Measurements from ENCODE around the gene PPP1R12C. TPM values are rescaled to one million over a fixed set of nuclear protein-coding genes. Genes with fewer than 3 reads are reported as not detected.
A peak's percentile ranks its signal among the peaks of the same experiment; 100 is the strongest.

PPP1R12C gene
- total and polyA plus RNA-seq, 9 donors: 21.4 to 152 (median 110) TPM

GRCh38 chr19:55076321-55076720, 41.1 kb downstream of the PPP1R12C start:
- TF ChIP-seq POLR2A (IDR thresholded peaks at IDR 0.05): no peak
- no peak for TF ChIP-seq EP300 (IDR thresholded peaks at IDR 0.05)
- TF ChIP-seq CTCF (IDR thresholded peaks at IDR 0.05): no peak
- no peaks in the 10 kb centered on the region for H3K36me3 ChIP-seq
- intact Hi-C loops (cut with DNase I): loop anchor here in 1 of 4 donors (10.0 kb wide), 1 partner anchor 48 kb away; no protein-coding TSS in a partner anchor
- H3K4me3 ChIP-seq: no peak overlapping the region
- H3K27ac ChIP-seq: no peak overlapping the region
- WGBS, 3 donors: 39 to 50% (median 40%) methylated on average over 12 of the region's 12 CpGs
- H3K9me3 ChIP-seq: peaks cover 0 to 7% of the 10 kb centered on the region in 2 donors
- peaks cover 7% of the 10 kb centered on the region for H3K4me1 ChIP-seq (ENCODE audit: insufficient read depth)
- peaks cover 5% of the 10 kb centered on the region for H3K27me3 ChIP-seq
- DNase-seq: no peak

- 16 to 28% (median 18%) methylated on average over 18 of the region's 18 CpGs for WGBS, 3 donors
- no peaks in the 10 kb centered on the region for H3K36me3 ChIP-seq
- H3K27ac ChIP-seq: no peak within 1 kb of the TSS
- DNase-seq: peak in 1 of 5 donors; percentile 25
- peaks cover 0 to 7% of the 10 kb centered on the region in 2 donors for H3K9me3 ChIP-seq
- TF ChIP-seq CTCF (IDR thresholded peaks at IDR 0.05) (no peak), EP300 (IDR thresholded peaks at IDR 0.05) (no peak), POLR2A (IDR thresholded peaks at IDR 0.05) (no peak)
- H3K27me3 ChIP-seq: peaks cover 2% of the 10 kb centered on the region
- no peak within 1 kb of the TSS for H3K4me3 ChIP-seq
- H3K4me1 ChIP-seq (ENCODE audit: insufficient read depth): peaks cover 2% of the 10 kb centered on the region
- intact Hi-C loops (cut with DNase I): loop anchor here in 1 of 4 donors (10.0 kb wide), 1 partner anchor 49 kb away; no protein-coding TSS in a partner anchor
Measured at GRCh38 chr19:55075371-55075998, 42.0 kb downstream of the PPP1R12C start, which contains the start of gene EPS8L1. Gene EPS8L1, plus strand, starts transcription at chr19:55075869. Its CDS starts 576 bp downstream, at chr19:55076445.

- DNase-seq: no peak
- H3K27me3 ChIP-seq: no peaks in the 10 kb centered on the region
- no peak overlapping the region for H3K4me3 ChIP-seq
- TF ChIP-seq EP300 (IDR thresholded peaks at IDR 0.05): no peak
- TF ChIP-seq POLR2A (IDR thresholded peaks at IDR 0.05): no peak
- peaks cover 0 to 7% of the 10 kb centered on the region in 2 donors for H3K9me3 ChIP-seq
- 55 to 63% (median 61%) methylated on average over 8 of the region's 8 CpGs for WGBS, 3 donors
- H3K4me1 ChIP-seq (ENCODE audit: insufficient read depth): no peaks in the 10 kb centered on the region
- no peak overlapping the region for H3K27ac ChIP-seq
- H3K36me3 ChIP-seq: no peaks in the 10 kb centered on the region
- intact Hi-C loops (cut with DNase I): loop anchor here in 1 of 4 donors (10.0 kb wide), 1 partner anchor 53 kb away; no protein-coding TSS in a partner anchor
Measured at GRCh38 chr19:55071913-55072312, 45.5 kb downstream of the PPP1R12C start.

GRCh38 chr19:55071129-55071502, 46.3 kb downstream of the PPP1R12C start:
- DNase-seq: no peak
- H3K27ac ChIP-seq: no peak overlapping the region
- intact Hi-C loops (cut with DNase I): loop anchor here in 1 of 4 donors (10.0 kb wide), 1 partner anchor 54 kb away; no protein-coding TSS in a partner anchor
- H3K4me3 ChIP-seq: no peak overlapping the region
- no peaks in the 10 kb centered on the region for H3K36me3 ChIP-seq
- peaks cover 0 to 7% of the 10 kb centered on the region in 2 donors for H3K9me3 ChIP-seq
- no peak for TF ChIP-seq POLR2A (IDR thresholded peaks at IDR 0.05)
- 37 to 44% (median 40%) methylated on average over 8 of the region's 8 CpGs for WGBS, 3 donors
- no peaks in the 10 kb centered on the region for H3K27me3 ChIP-seq
- H3K4me1 ChIP-seq (ENCODE audit: insufficient read depth): no peaks in the 10 kb centered on the region

- Histone ChIP-seq H3K9me3 (peaks cover 0 to 7% of the 10 kb centered on the region in 2 donors), H3K27ac (no peak overlapping the region), H3K27me3 (no peaks in the 10 kb centered on the region), H3K4me1 (ENCODE audit: insufficient read depth) (no peaks in the 10 kb centered on the region), H3K4me3 (no peak overlapping the region), H3K36me3 (no peaks in the 10 kb centered on the region)
- intact Hi-C loops (cut with DNase I): loop anchor here in 1 of 4 donors (10.0 kb wide), 1 partner anchor 54 kb away; no protein-coding TSS in a partner anchor
- WGBS, 3 donors: 78 to 84% (median 81%) methylated on average over 10 of the region's 10 CpGs
- DNase-seq: no peak
- no peak for TF ChIP-seq POLR2A (IDR thresholded peaks at IDR 0.05)
- no peak for TF ChIP-seq CTCF (IDR thresholded peaks at IDR 0.05)
- no peak for TF ChIP-seq EP300 (IDR thresholded peaks at IDR 0.05)
Measured at GRCh38 chr19:55070466-55071128, 46.8 kb downstream of the PPP1R12C start.
